GM18909 (cell line): ENCODE results near the gene VWF.

Experiments
- ATAC-seq: cut with Tn5 transposase; IDR thresholded peaks from one replicate; pipeline ENCODE4 v1.9.1; 2021; ENCODE audit warnings: mild to moderate bottlenecking; ENCODE audit not compliant: unreplicated experiment, poor library complexity

The VWF gene

DNA sequence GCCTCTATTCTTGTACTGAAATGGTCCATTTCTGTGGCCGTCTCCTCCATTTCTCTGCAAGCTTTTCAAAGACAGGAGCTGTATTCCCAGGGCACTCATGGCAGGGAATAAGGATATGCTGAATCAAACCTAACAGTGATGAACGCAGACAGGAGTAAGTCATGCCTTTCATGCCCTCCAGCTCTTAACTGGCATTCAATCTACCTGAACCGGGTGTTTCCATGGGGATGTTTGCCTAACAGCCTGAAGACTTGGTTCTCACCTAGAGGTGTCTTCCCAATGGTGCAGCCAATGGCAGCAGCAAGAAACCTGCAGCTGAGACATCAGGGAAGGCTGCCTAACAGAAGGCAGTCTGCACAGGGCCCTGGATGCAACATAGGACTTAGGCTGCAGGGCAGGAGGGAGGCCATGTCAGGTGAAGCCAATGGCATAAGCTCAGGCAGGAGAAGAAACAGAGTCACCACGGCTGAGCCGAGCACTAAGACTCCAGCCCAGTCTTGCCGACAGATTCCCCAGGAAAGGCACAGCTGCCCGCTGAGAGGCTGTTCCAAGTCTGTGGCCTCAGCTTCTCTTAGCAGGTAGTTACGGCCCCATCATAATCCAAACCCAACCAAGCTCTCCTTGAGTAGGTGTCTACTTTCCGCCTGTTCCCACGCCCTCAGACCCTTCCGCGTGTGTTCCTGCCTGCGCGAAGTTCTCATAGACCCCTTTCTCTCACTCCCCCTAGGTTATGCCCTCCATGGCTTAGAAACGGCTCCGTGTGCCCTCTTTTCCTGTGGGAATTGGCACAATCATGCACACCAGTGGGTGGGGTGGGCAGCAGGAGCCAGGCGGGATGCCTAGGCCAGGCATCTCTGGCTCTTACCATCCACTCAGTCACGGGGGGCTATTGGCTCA lies 44.1 kb downstream of the VWF start:
- no peak for ATAC-seq

DNA sequence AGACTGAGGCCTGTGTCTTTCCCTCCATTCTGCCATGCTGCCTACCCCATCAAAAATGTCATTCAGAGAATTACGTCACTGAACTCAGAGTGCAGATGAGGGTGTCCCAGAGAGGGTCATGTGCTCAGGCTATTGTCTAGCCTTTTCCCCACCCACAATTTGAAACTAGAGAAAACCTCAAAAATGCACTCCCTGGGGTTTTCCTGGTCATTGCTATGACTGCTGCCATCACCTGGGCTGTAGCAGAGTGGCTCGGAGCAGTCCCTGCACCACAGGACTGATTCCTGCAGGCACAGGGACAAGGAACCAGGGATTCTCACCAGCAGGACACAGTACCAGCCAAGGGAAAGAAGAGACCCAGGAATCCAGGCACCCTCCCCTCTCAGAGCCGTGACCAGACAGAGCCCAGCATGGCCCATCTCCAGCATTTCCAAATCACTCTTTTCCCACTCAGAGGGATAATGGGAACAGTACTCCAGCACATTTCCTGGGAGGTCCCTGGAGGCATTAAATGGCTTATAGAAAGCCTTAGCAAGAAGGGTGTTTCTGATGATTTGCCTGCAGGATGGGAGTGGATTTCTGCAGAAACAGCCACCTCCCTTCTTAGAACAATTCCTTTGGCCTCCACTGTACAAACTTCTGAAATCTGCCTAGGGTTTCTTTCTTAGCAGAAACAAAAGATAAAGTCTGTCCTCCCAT lies 45.9 kb downstream of the VWF start:
- no peak for ATAC-seq

GRCh38 chr12:6077692-6078083 lies 46.8 kb downstream of the VWF start:
- no peak for ATAC-seq

DNA sequence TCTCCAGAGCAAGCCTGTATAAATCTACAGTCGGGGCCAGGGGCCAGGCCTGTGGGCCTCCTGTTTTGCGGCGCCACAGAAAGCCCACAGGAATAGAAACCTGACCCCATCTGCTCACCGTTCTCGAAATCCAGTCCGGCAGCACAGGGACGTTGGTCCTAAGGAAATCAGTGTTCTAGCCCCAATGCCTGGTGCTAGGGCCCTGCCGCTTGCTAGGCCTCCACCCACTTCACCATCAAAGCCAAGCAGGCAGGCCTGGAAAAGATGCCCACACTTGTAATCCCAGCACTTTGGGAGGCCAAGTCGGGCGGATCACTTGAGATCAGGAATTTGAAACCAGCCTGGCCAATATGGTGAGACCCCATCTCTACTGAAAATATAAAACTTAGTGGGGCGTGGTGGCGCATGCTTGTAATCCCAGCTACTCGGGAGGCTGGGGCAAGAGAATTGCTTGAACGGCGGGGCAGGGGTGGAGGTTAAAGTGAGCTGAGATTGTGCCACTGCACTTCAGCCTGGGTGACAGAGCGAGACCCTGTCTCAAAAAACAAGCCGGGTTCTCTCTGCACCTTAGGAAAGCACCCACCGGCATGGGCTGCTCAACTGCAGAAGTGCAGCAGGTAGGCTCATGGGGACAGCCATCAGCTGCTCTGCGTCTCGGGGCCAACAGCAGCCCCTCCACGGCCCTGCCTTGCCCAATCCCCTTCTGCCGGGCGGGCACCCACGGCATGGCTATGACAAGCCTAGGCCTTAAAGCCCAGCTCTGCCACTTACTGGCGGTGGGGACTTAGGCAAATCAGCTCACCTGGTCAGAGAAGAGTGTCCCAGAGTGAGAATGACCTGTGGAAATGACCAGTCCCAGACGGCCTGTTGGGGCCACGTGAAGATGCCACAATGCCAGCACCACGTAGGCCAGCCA lies 47.4 kb downstream of the VWF start:
- ATAC-seq = no peak

DNA sequence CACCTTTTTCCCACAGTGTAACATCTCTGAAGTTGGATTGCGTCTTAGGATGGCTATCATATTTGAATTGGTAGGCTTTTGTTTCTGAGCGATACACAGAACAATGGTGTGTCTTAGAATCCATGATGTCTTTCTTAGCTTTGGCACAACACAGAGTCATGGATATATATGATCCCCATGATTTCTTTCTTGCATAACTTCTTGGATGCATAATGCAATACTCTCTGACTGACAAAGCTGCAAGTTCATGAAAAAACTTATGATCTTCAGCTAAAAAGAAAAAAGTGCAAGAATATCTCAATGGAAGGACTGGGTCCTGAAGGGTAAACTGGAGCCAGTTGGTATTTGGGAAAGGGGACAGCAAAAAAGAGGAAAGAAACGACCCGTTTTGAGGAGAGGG lies 48.1 kb downstream of the VWF start:
- no peak for ATAC-seq

- no peak for ATAC-seq
Measured at GRCh38 chr12:6074979-6075585, 49.4 kb downstream of the VWF start.

- ATAC-seq = no peak
Measured at GRCh38 chr12:6074427-6074826, 50.0 kb downstream of the VWF start.

- no peak for ATAC-seq
Measured at GRCh38 chr12:6073426-6073825, 51.0 kb downstream of the VWF start.

GRCh38 chr12:6072302-6072752 lies 52.1 kb downstream of the VWF start:
- ATAC-seq = no peak

- ATAC-seq = no peak
Measured at GRCh38 chr12:6071589-6071988, 52.9 kb downstream of the VWF start.

- ATAC-seq = no peak
Measured at GRCh38 chr12:6070472-6071257, 53.8 kb downstream of the VWF start.

DNA sequence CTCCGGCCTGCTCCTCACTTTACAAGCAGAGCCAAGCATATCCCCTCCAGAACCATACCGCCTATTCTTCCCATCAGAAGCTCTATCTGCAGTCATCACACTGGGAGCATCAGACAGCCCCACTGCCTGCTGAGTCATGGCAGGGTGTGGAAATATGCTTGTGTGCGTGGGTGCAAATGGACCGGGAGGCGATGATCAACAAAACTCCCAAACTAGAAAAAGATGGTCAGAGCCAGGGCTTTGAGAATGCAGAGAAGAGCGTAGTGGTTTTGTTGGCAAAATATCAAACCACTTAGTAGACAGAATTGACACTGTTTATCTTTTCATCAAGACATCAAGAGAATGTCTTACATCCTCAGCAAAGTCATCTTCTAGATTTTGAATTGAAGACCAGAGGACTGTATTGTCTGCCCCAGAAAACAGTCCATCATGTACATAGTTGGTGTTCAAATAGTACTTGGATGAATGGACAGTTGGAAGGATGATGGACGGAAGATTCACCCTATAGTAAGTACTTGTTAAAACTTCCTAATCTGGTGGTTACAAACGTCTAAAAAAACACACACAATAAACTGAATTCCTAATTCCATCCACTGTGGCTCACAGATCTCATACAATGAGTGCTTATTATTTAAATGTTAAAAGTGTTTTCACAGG lies 54.9 kb downstream of the VWF start:
- ATAC-seq = no peak

GRCh38 chr12:6068227-6068626 lies 56.2 kb downstream of the VWF start:
- no peak for ATAC-seq

DNA sequence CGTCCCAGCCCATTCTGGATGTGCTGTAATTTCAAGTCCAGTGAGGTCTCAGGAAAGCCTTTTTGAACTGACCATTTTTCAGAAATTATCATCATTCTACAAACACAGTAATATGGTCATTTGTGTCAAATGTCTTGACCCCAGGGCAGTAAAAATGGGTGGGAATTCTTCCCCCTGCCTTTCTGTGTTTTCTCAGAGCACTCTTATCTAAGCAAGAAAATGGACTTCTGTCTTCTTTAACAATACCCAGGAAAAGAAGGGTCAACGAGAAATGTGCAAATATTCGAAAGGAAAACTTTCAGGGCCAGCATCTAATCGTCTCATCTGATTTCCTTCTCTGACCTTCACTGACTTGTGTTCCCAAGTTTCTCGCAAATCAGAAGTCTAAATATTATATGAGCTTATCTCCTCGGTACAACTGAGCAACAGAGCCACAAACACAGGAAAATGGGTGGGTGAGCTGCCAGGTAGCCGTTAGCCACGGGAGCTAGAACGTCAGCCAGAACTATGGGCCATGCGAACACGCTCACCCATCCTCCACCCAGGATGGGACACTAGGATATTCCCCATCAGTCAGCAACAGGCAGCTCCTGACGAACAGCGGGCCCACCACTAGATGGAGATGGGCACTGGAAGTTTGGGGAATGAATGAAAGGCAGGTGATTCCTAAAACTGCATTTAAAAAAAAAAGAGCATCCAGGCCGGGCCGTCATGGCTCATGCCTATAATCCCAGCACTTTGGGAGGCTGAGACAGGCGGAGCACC lies 57.1 kb downstream of the VWF start:
- no peak for ATAC-seq

DNA sequence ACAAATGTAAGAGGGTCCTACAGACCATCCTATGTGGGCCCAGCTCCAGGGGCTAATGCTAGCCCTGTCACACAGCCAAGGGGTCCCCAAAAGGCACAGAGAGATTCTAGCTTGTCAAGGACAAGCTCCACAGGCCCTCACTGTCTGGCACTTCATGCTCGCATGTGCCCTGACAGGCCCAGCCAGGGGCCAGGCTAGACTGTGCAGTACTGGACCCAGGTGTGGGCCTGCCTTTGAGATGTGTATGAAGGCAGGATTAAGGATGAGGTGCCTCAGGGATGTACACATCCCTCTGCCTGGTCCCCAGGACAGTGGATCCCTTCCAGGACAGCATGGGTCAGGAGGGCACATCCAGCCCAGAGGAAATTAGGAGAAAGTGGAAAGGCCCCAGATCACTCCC lies 57.8 kb downstream of the VWF start:
- no peak for ATAC-seq

DNA sequence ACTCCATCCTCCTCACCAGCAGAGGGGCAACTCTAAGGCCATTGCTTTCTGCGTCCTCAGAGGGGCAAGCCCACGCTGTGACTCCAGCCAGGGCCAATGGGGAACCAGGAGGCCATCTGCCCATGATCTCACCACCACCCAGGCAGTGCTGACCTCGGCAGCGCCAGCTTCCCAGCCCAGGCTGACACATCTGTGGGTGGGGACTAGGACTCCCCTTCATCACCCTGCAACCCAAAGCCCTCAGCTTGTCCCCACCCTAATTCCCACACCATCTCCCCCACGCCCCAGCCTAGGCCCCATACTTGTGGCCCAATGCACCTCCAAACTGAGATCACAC lies 58.6 kb downstream of the VWF start:
- no peak for ATAC-seq

DNA sequence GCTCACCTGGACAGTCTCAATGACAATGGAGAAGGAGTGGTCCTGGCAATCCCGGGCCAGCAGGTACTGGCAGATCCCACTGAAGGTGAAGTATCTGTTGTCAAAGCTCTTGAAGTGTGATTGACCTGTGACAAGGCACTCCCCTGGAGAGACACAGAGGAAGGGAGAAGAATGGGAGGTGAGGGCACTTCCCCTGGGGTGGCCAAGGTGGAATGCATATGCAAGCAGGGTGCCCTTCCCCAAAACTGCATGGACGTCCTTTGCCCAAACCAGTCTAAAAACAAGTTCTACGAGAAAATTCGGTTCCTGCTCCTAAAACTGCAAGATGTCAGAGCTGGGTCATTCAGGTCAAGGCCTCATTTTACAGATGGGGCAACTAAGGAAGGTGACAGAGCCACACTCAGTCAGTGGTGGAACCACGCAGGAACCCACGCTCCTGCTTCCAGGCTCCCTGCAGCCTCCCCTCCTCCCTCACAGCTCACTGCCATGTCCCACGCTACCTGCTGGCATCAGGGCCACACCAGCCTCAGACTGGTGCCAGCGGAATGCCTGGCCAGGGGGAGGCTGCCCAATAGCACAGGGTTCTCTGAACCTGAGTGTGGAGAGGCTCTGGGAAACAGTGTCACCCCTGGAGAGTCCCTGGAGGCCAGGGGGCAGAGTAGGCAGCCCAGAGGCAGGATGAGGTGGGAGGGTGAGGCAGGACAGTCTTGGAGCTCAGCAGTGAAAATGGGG lies 59.2 kb downstream of the VWF start:
- ATAC-seq = no peak
